Ishikawa (cell line): Measurements from ENCODE around the gene CD3E.

Experiments
- MAX ChIP-seq: IDR thresholded peaks from 2 replicates; pipeline ENCODE4 v1.6.1; 2012
- YY1 ChIP-seq: IDR thresholded peaks from 2 replicates; pipeline ENCODE4 v1.6.1; 2012; ENCODE audit warnings: low read depth

- TF ChIP-seq MAX (no peak), YY1 (no peak)
Observed at GRCh38 chr11:118358071-118358470, 53.5 kb downstream of the CD3E start.
